B cell (primary cell): Measurements from ENCODE around the gene CDKL4.

Experiments
- CTCF ChIP-seq: fragments of 200-600 bp; IDR thresholded peaks from one replicate; pipeline ENCODE4 v1.8.0; 2022; ENCODE audit warnings: antibody characterized with exemption, mild to moderate bottlenecking
- EZH2 ChIP-seq: IDR thresholded peaks from 2 replicates; pipeline ENCODE4 v1.6.1; 2012; ENCODE audit warnings: borderline replicate concordance, low read depth, mild to moderate bottlenecking, moderate library complexity, low read length; ENCODE audit not compliant: insufficient read depth, poor library complexity, severe bottlenecking

- TF ChIP-seq CTCF (no peak), EZH2 (no peak)
Measured at GRCh38 chr2:39142904-39143605, 100.7 kb downstream of the CDKL4 start.
